ENCODE measurements around the gene ATP8A2. TPM values are rescaled to one million over a fixed set of nuclear protein-coding genes. Genes with fewer than 3 reads are reported as not detected.

ATP8A2 gene
- total RNA-seq, 1 experiment from 2014 or later: 0.26 TPM

DNA sequence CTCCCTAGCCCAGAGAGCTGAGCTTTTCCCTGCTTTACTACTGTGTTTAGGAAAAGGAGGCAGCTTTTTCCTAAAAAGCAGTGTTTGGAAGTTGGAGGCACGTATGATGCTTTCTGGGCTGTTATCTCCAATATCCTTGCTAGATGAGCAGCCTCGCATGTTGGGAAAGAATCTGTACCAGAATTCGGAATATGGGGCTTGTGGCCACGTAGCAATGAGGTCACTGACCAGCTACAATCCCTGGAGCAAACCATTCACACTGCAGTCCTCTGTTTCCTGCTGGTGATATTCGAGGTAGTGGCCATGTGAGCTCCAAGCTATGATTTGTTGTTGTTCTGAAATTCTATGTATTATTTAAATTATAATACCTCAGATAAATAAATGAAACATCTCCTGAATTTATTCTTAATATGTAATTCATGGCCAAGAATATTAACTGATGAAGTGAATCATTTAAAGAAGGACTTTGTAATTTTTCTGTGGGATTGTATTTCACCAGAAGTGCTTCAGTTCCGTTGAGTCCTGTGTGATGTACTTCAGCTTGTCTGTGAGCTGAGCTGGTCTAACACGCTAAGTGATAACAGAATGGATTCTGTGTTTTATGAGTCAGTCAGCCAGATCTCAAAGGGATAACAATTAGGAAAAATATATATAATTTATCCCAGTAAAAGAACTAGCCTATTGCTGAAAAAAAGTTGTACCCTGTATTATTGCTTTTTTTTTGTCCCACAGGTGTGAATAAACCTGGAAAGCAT is 360.5 kb downstream of the ATP8A2 start:
- Mint-ChIP-seq H3K36me3 (ENCODE audit: insufficient read depth, unreplicated experiment) (no peaks in the 10 kb centered on the region), H3K9me3 (ENCODE audit: unreplicated experiment) (no peaks in the 10 kb centered on the region), H3K4me3 (ENCODE audit: unreplicated experiment) (no peak overlapping the region), H3K4me1 (ENCODE audit: insufficient read depth, unreplicated experiment) (peaks cover 30% of the 10 kb centered on the region), H3K27me3 (ENCODE audit: insufficient read depth, unreplicated experiment) (no peaks in the 10 kb centered on the region), H3K27ac (ENCODE audit: low read depth, unreplicated experiment) (peak overlapping the region; percentile 44)
- intact Hi-C loops (cut with micrococcal nuclease): loop anchor here (5.0 kb wide), 1 partner anchor 80 kb away; no protein-coding TSS in a partner anchor
- TSS peak; percentile 91 for BruUV-seq (replicated peaks)
- DNase-seq (ENCODE audit: unreplicated experiment): no peak
- TF ChIP-seq, protein P1, sequence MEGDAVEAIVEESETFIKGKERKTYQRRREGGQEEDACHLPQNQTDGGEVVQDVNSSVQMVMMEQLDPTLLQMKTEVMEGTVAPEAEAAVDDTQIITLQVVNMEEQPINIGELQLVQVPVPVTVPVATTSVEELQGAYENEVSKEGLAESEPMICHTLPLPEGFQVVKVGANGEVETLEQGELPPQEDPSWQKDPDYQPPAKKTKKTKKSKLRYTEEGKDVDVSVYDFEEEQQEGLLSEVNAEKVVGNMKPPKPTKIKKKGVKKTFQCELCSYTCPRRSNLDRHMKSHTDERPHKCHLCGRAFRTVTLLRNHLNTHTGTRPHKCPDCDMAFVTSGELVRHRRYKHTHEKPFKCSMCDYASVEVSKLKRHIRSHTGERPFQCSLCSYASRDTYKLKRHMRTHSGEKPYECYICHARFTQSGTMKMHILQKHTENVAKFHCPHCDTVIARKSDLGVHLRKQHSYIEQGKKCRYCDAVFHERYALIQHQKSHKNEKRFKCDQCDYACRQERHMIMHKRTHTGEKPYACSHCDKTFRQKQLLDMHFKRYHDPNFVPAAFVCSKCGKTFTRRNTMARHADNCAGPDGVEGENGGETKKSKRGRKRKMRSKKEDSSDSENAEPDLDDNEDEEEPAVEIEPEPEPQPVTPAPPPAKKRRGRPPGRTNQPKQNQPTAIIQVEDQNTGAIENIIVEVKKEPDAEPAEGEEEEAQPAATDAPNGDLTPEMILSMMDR (IDR thresholded peaks at IDR 0.05; ENCODE audit: unreplicated experiment): no peak
- ChIA-PET CTCF (interaction anchor here (0.5 to 0.7 kb wide), 6 partner anchors 12 to 428 kb away, joined by 3 to 5 read pairs (median 3); no protein-coding TSS in a partner anchor), POLR2A (interaction anchor here (0.7 to 1.0 kb wide), 3 partner anchors 11 to 1992 kb away, joined by 3 to 4 read pairs (median 4); no protein-coding TSS in a partner anchor)

DNA sequence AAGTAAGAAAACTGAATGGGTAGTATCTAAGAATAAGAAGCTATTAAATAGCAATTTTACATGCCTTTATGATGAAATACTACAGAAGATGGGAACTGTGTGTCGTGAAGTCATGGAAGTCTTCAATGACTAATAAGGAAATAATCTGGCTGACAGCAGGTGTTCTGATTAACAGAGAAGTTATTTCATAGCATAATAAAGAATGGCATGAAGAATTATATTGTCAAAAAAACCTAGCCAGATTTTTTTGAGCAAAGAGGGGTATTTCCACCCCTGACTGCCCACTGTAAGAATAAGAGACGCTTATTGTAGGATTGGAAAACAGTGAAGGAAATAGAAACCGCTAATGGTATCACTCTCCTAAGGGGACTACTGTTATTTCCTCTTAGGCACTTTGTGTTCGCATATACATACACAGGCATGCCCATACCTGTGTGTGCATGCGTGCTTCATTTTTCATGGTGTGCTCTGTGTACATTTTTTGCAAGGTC is 361.3 kb downstream of the ATP8A2 start:
- Mint-ChIP-seq H3K36me3 (ENCODE audit: insufficient read depth, unreplicated experiment) (no peaks in the 10 kb centered on the region), H3K27me3 (ENCODE audit: insufficient read depth, unreplicated experiment) (no peaks in the 10 kb centered on the region), H3K27ac (ENCODE audit: low read depth, unreplicated experiment) (peak overlapping the region; percentile 44), H3K4me1 (ENCODE audit: insufficient read depth, unreplicated experiment) (peaks cover 32% of the 10 kb centered on the region), H3K4me3 (ENCODE audit: unreplicated experiment) (no peak overlapping the region), H3K9me3 (ENCODE audit: unreplicated experiment) (no peaks in the 10 kb centered on the region)
- TF ChIP-seq, protein P1 (IDR thresholded peaks at IDR 0.05; ENCODE audit: unreplicated experiment): no peak
- intact Hi-C loops (cut with micrococcal nuclease): loop anchor here (5.0 kb wide), 1 partner anchor 81 kb away; no protein-coding TSS in a partner anchor
- no TSS peak for BruUV-seq (replicated peaks)
- ChIA-PET POLR2A (interaction anchor here (0.7 to 1.0 kb wide), 3 partner anchors 11 to 1991 kb away, joined by 3 to 4 read pairs (median 4); no protein-coding TSS in a partner anchor), CTCF (interaction anchor here (0.6 to 0.7 kb wide), 2 partner anchors 13 to 17 kb away, joined by 3 to 5 read pairs; no protein-coding TSS in a partner anchor)
- DNase-seq (ENCODE audit: unreplicated experiment): peak; percentile 61

DNA sequence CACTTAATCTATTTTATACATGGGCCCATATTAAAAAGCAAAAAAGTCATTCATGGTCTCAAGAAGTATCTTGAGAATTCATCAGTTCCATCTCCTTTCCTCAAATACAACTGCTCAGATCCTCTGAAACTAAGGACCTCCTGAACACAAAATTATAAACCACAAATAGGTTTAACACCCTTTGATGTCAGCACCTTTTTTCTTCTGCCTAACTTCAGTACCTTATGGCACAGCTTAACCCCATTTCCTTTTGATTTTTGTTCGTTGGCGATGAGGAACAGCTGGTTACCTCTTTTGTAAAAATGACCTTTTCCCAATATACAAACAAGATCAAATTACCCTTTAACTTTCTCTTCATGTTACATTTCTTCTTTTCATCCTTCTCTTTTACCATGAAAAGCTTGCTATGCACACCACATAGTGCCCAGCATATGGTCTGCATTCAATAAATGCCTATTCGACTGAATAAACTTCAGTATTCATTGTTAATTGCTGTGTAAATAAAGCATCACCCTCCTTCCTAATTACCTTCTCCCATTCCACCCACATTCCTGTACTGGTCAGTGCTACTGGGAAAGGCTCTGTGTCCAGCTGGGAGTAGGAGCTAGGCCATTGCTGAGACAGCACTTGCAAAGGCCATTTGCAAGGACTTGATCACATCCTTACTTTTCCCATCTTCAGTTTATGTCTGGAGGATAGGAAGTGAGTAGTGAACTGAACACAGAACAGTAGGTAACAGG is 362.1 kb downstream of the ATP8A2 start:
- ChIA-PET CTCF (no interaction called here), POLR2A (no interaction called here)
- no peak for DNase-seq (ENCODE audit: unreplicated experiment)
- H3K27me3 Mint-ChIP-seq (ENCODE audit: insufficient read depth, unreplicated experiment): no peaks in the 10 kb centered on the region
- H3K27ac Mint-ChIP-seq (ENCODE audit: low read depth, unreplicated experiment): peak overlapping the region; percentile 44
- no peaks in the 10 kb centered on the region for H3K36me3 Mint-ChIP-seq (ENCODE audit: insufficient read depth, unreplicated experiment)
- TF ChIP-seq, protein P1 (IDR thresholded peaks at IDR 0.05; ENCODE audit: unreplicated experiment): no peak
- H3K4me1 Mint-ChIP-seq (ENCODE audit: insufficient read depth, unreplicated experiment): peaks cover 40% of the 10 kb centered on the region
- no peaks in the 10 kb centered on the region for H3K9me3 Mint-ChIP-seq (ENCODE audit: unreplicated experiment)
- BruUV-seq (replicated peaks): no TSS peak
- intact Hi-C loops (cut with micrococcal nuclease): loop anchor here (5.0 kb wide), 1 partner anchor 82 kb away; no protein-coding TSS in a partner anchor
- no peak overlapping the region for H3K4me3 Mint-ChIP-seq (ENCODE audit: unreplicated experiment)

Data from MCF 10A (cell line).